ENCODE measurements around the gene LOXL4.

Gene LOXL4

DNA sequence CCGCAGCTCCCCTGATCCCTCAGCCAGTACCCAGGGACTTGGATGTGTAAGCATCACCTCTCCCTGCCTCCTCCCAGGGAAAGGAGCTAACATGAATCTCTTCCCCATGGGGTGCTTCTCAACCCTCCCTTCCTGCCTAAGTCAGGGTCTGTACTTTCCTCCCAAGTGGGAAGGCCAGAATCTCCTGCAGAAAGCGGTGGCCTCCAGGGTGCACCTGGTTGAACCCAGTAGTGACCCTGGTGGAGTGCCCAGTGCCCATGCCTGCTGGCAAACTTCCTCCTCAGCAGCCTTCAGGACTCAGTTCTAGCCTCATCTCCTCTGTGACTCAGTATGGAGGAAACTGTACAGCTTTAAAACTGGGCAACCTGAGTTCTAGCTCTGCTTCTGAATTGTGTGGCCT, 2.8 kb upstream of the LOXL4 start:
- TF ChIP-seq POLR2A (IDR thresholded peaks at IDR 0.05; ENCODE audit: extremely low read depth, insufficient read length) = no peak
- TF ChIP-seq, protein P1, sequence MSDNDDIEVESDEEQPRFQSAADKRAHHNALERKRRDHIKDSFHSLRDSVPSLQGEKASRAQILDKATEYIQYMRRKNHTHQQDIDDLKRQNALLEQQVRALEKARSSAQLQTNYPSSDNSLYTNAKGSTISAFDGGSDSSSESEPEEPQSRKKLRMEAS (IDR thresholded peaks at IDR 0.05; ENCODE audit: low read depth, low read length) = no peak
- TF ChIP-seq, protein P2, sequence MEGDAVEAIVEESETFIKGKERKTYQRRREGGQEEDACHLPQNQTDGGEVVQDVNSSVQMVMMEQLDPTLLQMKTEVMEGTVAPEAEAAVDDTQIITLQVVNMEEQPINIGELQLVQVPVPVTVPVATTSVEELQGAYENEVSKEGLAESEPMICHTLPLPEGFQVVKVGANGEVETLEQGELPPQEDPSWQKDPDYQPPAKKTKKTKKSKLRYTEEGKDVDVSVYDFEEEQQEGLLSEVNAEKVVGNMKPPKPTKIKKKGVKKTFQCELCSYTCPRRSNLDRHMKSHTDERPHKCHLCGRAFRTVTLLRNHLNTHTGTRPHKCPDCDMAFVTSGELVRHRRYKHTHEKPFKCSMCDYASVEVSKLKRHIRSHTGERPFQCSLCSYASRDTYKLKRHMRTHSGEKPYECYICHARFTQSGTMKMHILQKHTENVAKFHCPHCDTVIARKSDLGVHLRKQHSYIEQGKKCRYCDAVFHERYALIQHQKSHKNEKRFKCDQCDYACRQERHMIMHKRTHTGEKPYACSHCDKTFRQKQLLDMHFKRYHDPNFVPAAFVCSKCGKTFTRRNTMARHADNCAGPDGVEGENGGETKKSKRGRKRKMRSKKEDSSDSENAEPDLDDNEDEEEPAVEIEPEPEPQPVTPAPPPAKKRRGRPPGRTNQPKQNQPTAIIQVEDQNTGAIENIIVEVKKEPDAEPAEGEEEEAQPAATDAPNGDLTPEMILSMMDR (IDR thresholded peaks at IDR 0.05; ENCODE audit: low read depth, low read length) = no peak
- TF ChIP-seq MYC (IDR thresholded peaks at IDR 0.05; ENCODE audit: low read depth, low read length) = no peak
- DNase-seq (ENCODE audit: low read depth) = no peak
- H3K4me3 ChIP-seq (ENCODE audit: low read depth, low read length) = no peak overlapping the region

DNA sequence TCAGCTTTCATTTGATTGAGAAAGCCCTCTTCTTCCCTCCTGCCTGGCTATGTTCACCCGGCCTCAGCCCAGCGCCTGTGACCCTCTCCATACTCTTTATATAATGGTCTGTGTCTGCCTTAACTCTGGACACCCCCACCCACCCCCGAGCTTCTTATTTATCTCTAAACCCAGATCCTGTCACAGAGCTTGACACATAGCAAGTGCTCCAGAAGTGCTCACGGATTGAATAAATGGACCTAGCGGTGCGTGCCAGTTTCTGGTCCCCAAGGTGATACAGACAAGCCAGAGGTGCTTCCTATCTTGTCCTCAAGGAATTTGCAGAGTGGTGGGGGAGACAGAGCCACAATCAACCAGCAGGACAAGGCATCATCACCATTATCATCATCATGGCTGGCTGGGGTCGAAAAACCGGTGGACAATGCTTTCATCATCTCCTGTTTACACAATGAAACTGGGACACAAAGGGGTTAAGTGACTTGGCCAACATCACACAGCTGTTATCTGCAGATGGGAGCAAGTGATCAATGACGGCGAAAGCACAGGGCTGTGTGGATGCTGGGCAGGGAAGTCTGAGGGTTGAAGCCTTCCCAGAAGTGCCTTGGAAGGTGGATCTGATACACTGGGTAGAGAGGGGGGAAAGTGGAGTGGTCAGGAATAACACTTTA, 2.2 kb upstream of the LOXL4 start:
- H3K4me3 ChIP-seq (ENCODE audit: low read depth, low read length) = no peak overlapping the region
- no peak for DNase-seq (ENCODE audit: low read depth)
- TF ChIP-seq, protein P2 (IDR thresholded peaks at IDR 0.05; ENCODE audit: low read depth, low read length) = no peak
- TF ChIP-seq, protein P1 (IDR thresholded peaks at IDR 0.05; ENCODE audit: low read depth, low read length) = no peak

DNA sequence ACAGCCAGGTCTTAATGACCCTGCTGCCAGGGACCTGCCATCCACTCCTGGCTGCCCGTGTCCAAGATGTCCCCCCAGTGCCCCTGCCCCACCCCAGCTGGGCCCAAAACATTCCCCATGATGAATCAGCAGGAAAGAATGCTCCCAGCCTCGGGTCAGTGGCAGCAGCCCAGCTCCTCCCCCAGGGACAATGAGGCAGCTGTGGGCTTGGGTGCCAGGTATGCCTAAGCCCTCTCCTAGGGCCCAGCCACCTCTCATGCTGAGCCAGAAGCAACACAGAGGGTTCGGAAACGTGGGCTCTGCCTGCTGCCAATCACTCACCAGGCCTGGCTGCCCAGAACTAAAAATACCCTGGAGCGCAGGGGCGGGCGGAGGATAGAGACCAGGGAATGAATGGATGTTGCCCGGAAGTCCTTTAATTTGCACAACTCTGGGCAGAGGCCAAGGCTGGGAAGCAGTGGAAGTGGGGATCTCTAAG, 1.5 kb upstream of the LOXL4 start:
- H3K4me3 ChIP-seq (ENCODE audit: low read depth, low read length) = no peak overlapping the region
- TF ChIP-seq POLR2A (IDR thresholded peaks at IDR 0.05; ENCODE audit: extremely low read depth, insufficient read length) (no peak), MYC (IDR thresholded peaks at IDR 0.05; ENCODE audit: low read depth, low read length) (no peak)
- TF ChIP-seq, protein P1 (IDR thresholded peaks at IDR 0.05; ENCODE audit: low read depth, low read length) = no peak
- TF ChIP-seq, protein P2 (IDR thresholded peaks at IDR 0.05; ENCODE audit: low read depth, low read length) = no peak
- no peak for DNase-seq (ENCODE audit: low read depth)

DNA sequence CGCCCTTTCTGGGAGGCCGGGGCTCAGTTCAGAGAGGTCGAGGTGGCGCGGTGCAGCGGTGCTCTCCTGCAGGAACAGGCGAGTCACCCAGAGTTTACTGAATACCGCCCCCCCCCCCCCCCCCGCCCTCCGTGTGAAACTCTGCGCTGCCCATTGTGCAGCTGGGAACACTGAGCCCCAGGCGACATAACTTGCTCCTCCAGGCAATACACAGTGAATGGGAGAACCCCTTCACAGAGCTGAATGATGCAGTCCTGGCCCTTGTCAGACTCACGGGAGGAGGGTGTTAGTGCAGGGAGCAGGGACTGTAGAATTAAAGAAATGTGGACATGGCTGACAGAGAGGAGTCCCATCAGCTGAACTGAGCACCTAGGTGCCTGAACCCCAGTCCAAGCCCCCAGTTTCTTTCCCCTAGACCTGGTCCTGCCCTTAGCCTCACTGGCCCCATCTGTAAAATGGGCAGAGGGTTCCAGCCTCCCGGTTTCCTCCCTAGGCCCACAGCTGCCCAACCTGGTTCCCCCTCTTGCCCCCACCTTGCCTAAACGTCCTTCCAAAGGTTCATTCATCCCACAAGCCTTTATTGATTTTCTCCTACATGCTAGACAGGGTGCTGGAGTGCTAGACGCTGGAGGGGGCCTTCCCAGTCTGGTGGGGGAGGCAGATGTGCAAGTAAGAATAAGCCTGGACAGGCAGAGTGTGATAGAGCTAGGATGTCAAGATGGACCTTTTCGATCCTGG, 869 bp upstream of the LOXL4 start:
- TF ChIP-seq, protein P2 (IDR thresholded peaks at IDR 0.05; ENCODE audit: low read depth, low read length) = no peak
- TF ChIP-seq, protein P1 (IDR thresholded peaks at IDR 0.05; ENCODE audit: low read depth, low read length) = no peak
- TF ChIP-seq POLR2A (IDR thresholded peaks at IDR 0.05; ENCODE audit: extremely low read depth, insufficient read length) (no peak), MYC (IDR thresholded peaks at IDR 0.05; ENCODE audit: low read depth, low read length) (no peak)
- H3K4me3 ChIP-seq (ENCODE audit: low read depth, low read length) = peak overlapping the region; percentile 23

DNA sequence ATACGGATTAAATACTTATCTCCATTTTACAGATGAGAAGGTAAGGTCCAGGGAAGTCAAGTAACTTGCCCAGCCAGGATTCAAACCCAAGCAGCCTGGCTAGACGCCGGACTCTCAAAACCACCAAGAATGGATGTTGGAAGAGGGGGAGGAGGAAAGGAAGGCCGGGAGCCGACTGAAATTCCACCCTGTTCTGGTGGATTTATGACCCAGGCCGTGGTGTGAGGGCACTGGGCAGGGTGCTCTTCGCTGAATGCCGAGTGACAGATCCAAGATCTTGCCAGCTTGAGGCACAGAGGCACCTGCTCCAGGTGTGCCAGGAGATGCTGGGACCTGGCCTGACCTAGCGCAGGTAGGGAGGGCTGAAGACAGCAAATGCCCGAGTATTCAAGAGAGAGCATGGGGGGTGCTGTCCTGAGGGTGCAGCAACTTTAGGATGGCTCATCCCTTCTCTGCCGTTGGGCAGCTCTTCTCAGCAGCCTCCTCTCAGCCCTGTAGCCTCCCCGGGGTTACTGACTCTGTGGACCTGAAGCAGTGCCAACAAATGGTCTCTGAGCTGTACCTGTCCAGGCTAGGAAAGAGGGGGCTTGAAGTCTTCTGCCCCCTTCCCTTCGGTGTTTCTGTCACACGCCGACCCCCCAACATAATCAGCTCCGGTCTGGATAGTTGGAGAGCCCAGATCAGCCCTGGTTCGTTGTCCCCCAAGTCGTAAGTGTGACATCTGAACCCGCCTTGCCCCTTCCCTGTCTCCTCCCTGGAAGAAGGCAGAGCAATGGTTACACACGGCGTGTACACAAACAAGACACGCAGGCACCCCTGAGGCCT, 713 bp downstream of the LOXL4 start:
- peak; percentile 48 for DNase-seq (ENCODE audit: low read depth)
- H3K4me3 ChIP-seq (ENCODE audit: low read depth, low read length) = peak overlapping the region; percentile 40
- no peak for TF ChIP-seq POLR2A (IDR thresholded peaks at IDR 0.05; ENCODE audit: extremely low read depth, insufficient read length)
- TF ChIP-seq MYC (IDR thresholded peaks at IDR 0.05; ENCODE audit: low read depth, low read length) = no peak
- TF ChIP-seq, protein P1 (IDR thresholded peaks at IDR 0.05; ENCODE audit: low read depth, low read length) = no peak
- TF ChIP-seq, protein P2 (IDR thresholded peaks at IDR 0.05; ENCODE audit: low read depth, low read length) = no peak

More for the DNA sequence above, 869 bp upstream of the LOXL4 start:
- no peak for DNase-seq (ENCODE audit: low read depth)

Data from NB4 (cell line).